Body of pancreas (tissue), 4 donors: ENCODE measurements around the gene ING4.
"Not testable (repeated sequence)": the region's sequence is repeated elsewhere in the genome, so short reads cannot be mapped to it uniquely, and the experiment has no call there.

ENCODE experiments used
- POLR2A ChIP-seq, 3 donors: fragments of 450-650 bp; IDR thresholded peaks; one replicate each; pipeline ENCODE4 v1.6.1; 2016; ENCODE audit warnings: antibody characterized with exemption in 3 of 3, mild to moderate bottlenecking in 2 of 3
- TF ChIP-seq, protein P1 (sequence below), 7 experiments: fragments of 450-650 bp in 4 of 7; fragments of 200-600 bp in 3 of 7; sonication (generic) in 3 of 7; IDR thresholded peaks; one replicate each; pipeline ENCODE4 v1.5.1; 2016 to 2019; ENCODE audit warnings: antibody characterized with exemption in 7 of 7

GRCh38 chr12:6708351-6708750, 45.4 kb upstream of the ING4 start:
- TF ChIP-seq, protein P1, sequence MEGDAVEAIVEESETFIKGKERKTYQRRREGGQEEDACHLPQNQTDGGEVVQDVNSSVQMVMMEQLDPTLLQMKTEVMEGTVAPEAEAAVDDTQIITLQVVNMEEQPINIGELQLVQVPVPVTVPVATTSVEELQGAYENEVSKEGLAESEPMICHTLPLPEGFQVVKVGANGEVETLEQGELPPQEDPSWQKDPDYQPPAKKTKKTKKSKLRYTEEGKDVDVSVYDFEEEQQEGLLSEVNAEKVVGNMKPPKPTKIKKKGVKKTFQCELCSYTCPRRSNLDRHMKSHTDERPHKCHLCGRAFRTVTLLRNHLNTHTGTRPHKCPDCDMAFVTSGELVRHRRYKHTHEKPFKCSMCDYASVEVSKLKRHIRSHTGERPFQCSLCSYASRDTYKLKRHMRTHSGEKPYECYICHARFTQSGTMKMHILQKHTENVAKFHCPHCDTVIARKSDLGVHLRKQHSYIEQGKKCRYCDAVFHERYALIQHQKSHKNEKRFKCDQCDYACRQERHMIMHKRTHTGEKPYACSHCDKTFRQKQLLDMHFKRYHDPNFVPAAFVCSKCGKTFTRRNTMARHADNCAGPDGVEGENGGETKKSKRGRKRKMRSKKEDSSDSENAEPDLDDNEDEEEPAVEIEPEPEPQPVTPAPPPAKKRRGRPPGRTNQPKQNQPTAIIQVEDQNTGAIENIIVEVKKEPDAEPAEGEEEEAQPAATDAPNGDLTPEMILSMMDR (IDR thresholded peaks at IDR 0.05): not testable (repeated sequence)
- not testable (repeated sequence) for TF ChIP-seq POLR2A (IDR thresholded peaks at IDR 0.05)
